Osteoblast (primary cell): ENCODE measurements around the gene SYCP3. TPM values are rescaled to one million over a fixed set of nuclear protein-coding genes. Genes with fewer than 3 reads are reported as not detected.

Experiments used
- DNase-seq: peaks from one replicate; pipeline ENCODE4 v3.0.0; 2011; ENCODE audit warnings: low spot score, mixed read lengths; ENCODE audit not compliant: insufficient read length; ENCODE audit errors: missing footprints
- H2AFZ ChIP-seq: 2 replicates; pipeline ENCODE4 v1.6.0; 2011; ENCODE audit warnings: mild to moderate bottlenecking, low read length
- H3K27ac ChIP-seq: 2 replicates; pipeline ENCODE4 v1.5.1; 2011; ENCODE audit warnings: mild to moderate bottlenecking, low read depth, low read length, moderate library complexity
- H3K27me3 ChIP-seq: 2 replicates; pipeline ENCODE4 v1.6.0; 2012; ENCODE audit warnings: mild to moderate bottlenecking, control low read depth, inconsistent platforms, low read length, moderate library complexity; ENCODE audit not compliant: insufficient read depth
- H3K36me3 ChIP-seq: 2 replicates; pipeline ENCODE4 v1.5.1; 2011; ENCODE audit warnings: mild to moderate bottlenecking, low read length, control low read depth, moderate library complexity; ENCODE audit not compliant: insufficient read depth
- H3K4me1 ChIP-seq: 2 replicates; pipeline ENCODE4 v1.5.1; 2011; ENCODE audit warnings: mild to moderate bottlenecking, low read length, control low read depth, moderate library complexity; ENCODE audit not compliant: insufficient read depth
- H3K4me2 ChIP-seq: 2 replicates; pipeline ENCODE4 v1.6.0; 2011; ENCODE audit warnings: mild to moderate bottlenecking, low read length; ENCODE audit not compliant: insufficient read depth
- H3K4me3 ChIP-seq: fragments of 200-600 bp; sonication (generic); 3 replicates; pipeline ENCODE4 v1.5.1; 2012; ENCODE audit warnings: mild to moderate bottlenecking, low read length, inconsistent platforms; ENCODE audit not compliant: insufficient read depth
- H3K79me2 ChIP-seq: 2 replicates; pipeline ENCODE4 v1.6.0; 2012; ENCODE audit warnings: mild to moderate bottlenecking, low read length, control low read depth, inconsistent platforms; ENCODE audit not compliant: insufficient read depth
- H3K9me3 ChIP-seq: 2 replicates; pipeline ENCODE4 v1.5.1; 2011; ENCODE audit warnings: low read depth, low read length, control low read depth
- H4K20me1 ChIP-seq: 2 replicates; pipeline ENCODE4 v1.6.0; 2012; ENCODE audit warnings: mild to moderate bottlenecking, low read length, control low read depth; ENCODE audit not compliant: insufficient read depth
- CTCF ChIP-seq: IDR thresholded peaks from 2 replicates; pipeline ENCODE4 v1.5.1; 2011; ENCODE audit warnings: mild to moderate bottlenecking, low read depth, low read length, moderate library complexity; ENCODE audit errors: extremely low read depth
- total RNA-seq: library from RNA; depleted of rRNA; stranded (reverse); fragments of >200 nt; gene quantifications from 2 replicates; pipeline ENCODE4 v1.2.3, GENCODE V29; 2012

Gene SYCP3
- total RNA-seq, 1 donor = 0.72 TPM

GRCh38 chr12:101749657-101750056, 10.4 kb upstream of the SYCP3 start:
- H2AFZ ChIP-seq = no peak overlapping the region
- peaks cover 15% of the 10 kb centered on the region for H3K36me3 ChIP-seq
- no peak overlapping the region for H3K4me2 ChIP-seq
- DNase-seq = no peak
- H3K79me2 ChIP-seq = no peaks in the 10 kb centered on the region
- no peak for TF ChIP-seq CTCF
- H3K4me1 ChIP-seq = no peaks in the 10 kb centered on the region
- no peak overlapping the region for H3K27ac ChIP-seq
- H4K20me1 ChIP-seq = no peaks in the 10 kb centered on the region
- H3K4me3 ChIP-seq = no peak overlapping the region
- no peaks in the 10 kb centered on the region for H3K9me3 ChIP-seq
- H3K27me3 ChIP-seq = no peaks in the 10 kb centered on the region

- Histone ChIP-seq H3K79me2 (no peaks in the 10 kb centered on the region), H4K20me1 (no peaks in the 10 kb centered on the region), H3K4me1 (no peaks in the 10 kb centered on the region), H2AFZ (no peak overlapping the region), H3K27ac (no peak overlapping the region), H3K4me3 (no peak overlapping the region), H3K36me3 (peaks cover 15% of the 10 kb centered on the region), H3K27me3 (no peaks in the 10 kb centered on the region), H3K9me3 (no peaks in the 10 kb centered on the region), H3K4me2 (no peak overlapping the region)
- no peak for TF ChIP-seq CTCF
- DNase-seq = no peak
Measured at GRCh38 chr12:101748907-101749306, 9.6 kb upstream of the SYCP3 start.

GRCh38 chr12:101747697-101748096, 8.4 kb upstream of the SYCP3 start:
- DNase-seq = no peak
- Histone ChIP-seq H3K4me3 (no peak overlapping the region), H3K36me3 (peaks cover 21% of the 10 kb centered on the region), H3K4me1 (no peaks in the 10 kb centered on the region), H3K27me3 (no peaks in the 10 kb centered on the region), H4K20me1 (no peaks in the 10 kb centered on the region), H3K79me2 (no peaks in the 10 kb centered on the region), H3K27ac (no peak overlapping the region), H3K4me2 (no peak overlapping the region), H3K9me3 (no peaks in the 10 kb centered on the region), H2AFZ (no peak overlapping the region)
- TF ChIP-seq CTCF = no peak

- no peaks in the 10 kb centered on the region for H3K79me2 ChIP-seq
- H3K36me3 ChIP-seq = peaks cover 21% of the 10 kb centered on the region
- no peak for DNase-seq
- no peak overlapping the region for H2AFZ ChIP-seq
- no peaks in the 10 kb centered on the region for H3K27me3 ChIP-seq
- H4K20me1 ChIP-seq = no peaks in the 10 kb centered on the region
- no peak overlapping the region for H3K27ac ChIP-seq
- H3K4me2 ChIP-seq = no peak overlapping the region
- H3K9me3 ChIP-seq = no peaks in the 10 kb centered on the region
- TF ChIP-seq CTCF = no peak
- H3K4me3 ChIP-seq = no peak overlapping the region
- H3K4me1 ChIP-seq = no peaks in the 10 kb centered on the region
Measured at GRCh38 chr12:101746661-101747060, 7.4 kb upstream of the SYCP3 start.
